Measurements from ENCODE around the gene INTS4. TPM values are rescaled to one million over a fixed set of nuclear protein-coding genes. Genes with fewer than 3 reads are reported as not detected.
"Not testable (repeated sequence)": the region's sequence is repeated elsewhere in the genome, so short reads cannot be mapped to it uniquely, and the experiment has no call there.

Gene INTS4
- total RNA-seq, 4 donors from 2014 or later: 16.5 to 32.1 (median 18.8) TPM

DNA sequence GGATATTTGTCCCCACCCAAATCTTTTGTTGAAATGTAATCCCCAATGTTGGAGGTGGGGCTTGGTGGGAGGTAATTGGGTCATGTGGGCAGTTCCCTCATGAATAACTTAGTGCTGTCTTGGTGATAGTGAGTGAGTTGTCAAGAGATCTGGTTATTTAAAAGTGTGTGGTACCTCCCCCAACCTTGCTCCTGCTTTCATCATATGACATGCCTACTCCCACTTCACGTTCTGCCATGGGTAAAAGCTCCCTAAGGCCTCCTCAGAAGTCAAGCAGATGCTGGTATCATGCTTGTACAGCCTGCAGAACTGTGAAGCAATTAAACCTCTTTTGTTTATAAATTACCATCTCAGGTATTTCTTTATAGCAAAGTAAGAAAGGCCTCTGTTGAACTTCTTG lies 143.0 kb downstream of the INTS4 start:
- Histone ChIP-seq H3K27me3 (no peaks in the 10 kb centered on the region), H3K36me3 (peaks cover 0 to 82% of the 10 kb centered on the region in 2 donors), H3K4me3 (no peak overlapping the region), H3K9me3 (peaks cover 0 to 12% (median 0%) of the 10 kb centered on the region in 3 donors), H3K27ac (no peak overlapping the region), H3K4me1 (peaks cover 0 to 8% (median 0%) of the 10 kb centered on the region in 3 donors)
- 44 to 50% methylated on average over 1 of the region's 1 CpG for WGBS, 2 donors (ENCODE audit: low coverage in 1 of 2)
- no peak for TF ChIP-seq POLR2A (IDR thresholded peaks at IDR 0.05)
- TF ChIP-seq POLR2AphosphoS5 (IDR thresholded peaks at IDR 0.05): no peak
- no peak for TF ChIP-seq EP300 (IDR thresholded peaks at IDR 0.05)
- TF ChIP-seq, protein P1, sequence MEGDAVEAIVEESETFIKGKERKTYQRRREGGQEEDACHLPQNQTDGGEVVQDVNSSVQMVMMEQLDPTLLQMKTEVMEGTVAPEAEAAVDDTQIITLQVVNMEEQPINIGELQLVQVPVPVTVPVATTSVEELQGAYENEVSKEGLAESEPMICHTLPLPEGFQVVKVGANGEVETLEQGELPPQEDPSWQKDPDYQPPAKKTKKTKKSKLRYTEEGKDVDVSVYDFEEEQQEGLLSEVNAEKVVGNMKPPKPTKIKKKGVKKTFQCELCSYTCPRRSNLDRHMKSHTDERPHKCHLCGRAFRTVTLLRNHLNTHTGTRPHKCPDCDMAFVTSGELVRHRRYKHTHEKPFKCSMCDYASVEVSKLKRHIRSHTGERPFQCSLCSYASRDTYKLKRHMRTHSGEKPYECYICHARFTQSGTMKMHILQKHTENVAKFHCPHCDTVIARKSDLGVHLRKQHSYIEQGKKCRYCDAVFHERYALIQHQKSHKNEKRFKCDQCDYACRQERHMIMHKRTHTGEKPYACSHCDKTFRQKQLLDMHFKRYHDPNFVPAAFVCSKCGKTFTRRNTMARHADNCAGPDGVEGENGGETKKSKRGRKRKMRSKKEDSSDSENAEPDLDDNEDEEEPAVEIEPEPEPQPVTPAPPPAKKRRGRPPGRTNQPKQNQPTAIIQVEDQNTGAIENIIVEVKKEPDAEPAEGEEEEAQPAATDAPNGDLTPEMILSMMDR (IDR thresholded peaks at IDR 0.05): no peak
- ATAC-seq: no peak

DNA sequence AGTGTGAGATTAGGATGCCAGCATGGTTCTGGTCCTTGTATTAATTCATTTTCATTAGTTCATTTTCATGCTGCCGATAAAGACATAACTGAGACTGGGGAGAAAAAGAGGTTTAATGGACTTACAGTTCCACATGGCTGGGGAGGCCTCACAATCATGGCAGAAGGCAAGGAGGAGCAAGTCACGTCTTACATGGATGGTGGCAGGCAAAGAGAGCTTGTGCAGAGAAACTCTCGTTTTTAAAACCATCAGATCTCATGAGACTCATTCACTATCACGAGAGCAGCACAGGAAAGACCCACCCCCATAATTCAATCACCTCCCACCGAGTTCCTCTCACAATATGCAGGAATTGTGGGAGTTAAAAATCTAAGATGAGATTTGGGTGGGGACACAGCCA lies 150.8 kb downstream of the INTS4 start:
- H3K27me3 ChIP-seq, H3K27ac ChIP-seq, ATAC-seq, H3K4me3 ChIP-seq, H3K9me3 ChIP-seq, H3K4me1 ChIP-seq: not testable (repeated sequence)
- H3K36me3 ChIP-seq: peaks cover 0 to 79% of the 10 kb centered on the region in 2 donors
- 77 to 79% methylated on average over 4 to 5 of the region's 5 CpGs for WGBS, 2 donors (ENCODE audit: low coverage in 1 of 2)

DNA sequence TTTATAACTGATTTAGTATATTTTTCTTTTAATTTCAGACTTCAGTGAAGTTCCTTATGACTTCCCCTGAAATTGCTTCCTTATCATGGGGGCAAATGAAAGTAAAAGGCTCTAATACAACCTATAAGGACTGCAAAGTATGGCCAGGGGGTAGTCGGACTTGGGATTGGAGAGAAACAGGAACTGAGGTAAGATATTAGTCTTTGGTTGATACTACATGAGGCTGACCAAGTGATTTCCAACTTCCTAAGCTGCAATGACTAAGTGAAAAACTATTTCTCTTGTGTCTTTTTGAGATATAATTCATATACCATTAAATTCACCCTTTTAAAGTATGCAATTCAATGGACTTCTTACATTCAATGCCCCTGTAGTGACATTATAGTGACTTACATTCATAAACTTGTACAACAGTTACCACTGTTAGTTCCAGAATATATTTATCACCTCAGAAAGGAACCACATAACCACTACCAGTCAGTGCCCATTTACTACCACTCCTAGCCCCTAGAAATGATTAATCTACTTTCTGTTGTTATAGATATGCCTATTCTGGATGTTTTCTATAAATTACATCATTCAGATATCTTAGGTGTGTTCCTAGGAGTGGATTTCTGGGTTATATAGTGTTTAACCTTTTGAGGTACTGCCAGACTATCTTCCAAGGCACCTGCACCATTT lies 151.9 kb downstream of the INTS4 start:
- Histone ChIP-seq H3K9me3 (no peaks in the 10 kb centered on the region), H3K4me3 (no peak overlapping the region), H3K27me3 (no peaks in the 10 kb centered on the region), H3K27ac (no peak overlapping the region), H3K4me1 (no peaks in the 10 kb centered on the region), H3K36me3 (peaks cover 0 to 75% of the 10 kb centered on the region in 2 donors)
- no peak for ATAC-seq
- WGBS, 2 donors (ENCODE audit: low coverage in 1 of 2): 69 to 70% methylated on average over 1 of the region's 1 CpG
- TF ChIP-seq, protein P1 (IDR thresholded peaks at IDR 0.05): no peak
- no peak for TF ChIP-seq POLR2A (IDR thresholded peaks at IDR 0.05)
- TF ChIP-seq POLR2AphosphoS5 (IDR thresholded peaks at IDR 0.05): no peak
- TF ChIP-seq EP300 (IDR thresholded peaks at IDR 0.05): no peak

DNA sequence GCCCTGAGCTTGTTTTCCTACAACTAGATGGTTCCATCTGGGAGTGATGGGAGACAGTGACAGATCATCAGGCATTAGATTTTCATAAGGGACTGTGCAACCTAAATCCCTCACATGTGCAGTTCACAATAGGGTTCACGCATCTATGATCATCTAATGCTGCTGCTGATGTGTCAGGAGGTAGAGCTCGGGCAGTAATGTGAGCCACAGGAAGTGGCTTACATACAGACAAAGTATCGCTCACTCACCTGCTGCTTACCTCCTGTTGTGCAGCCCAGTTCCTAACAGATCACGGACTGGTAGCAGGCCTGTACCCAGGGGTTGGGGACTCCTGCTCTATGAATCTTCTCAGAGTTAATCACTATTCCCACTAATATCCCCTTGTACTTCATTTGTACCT lies 161.2 kb downstream of the INTS4 start:
- H3K9me3 ChIP-seq: no peaks in the 10 kb centered on the region
- H3K27me3 ChIP-seq: no peaks in the 10 kb centered on the region
- no peak for ATAC-seq
- no peak overlapping the region for H3K27ac ChIP-seq
- no peaks in the 10 kb centered on the region for H3K4me1 ChIP-seq
- 92 to 100% methylated on average over 3 to 4 of the region's 4 CpGs for WGBS, 2 donors (ENCODE audit: low coverage in 1 of 2)
- TF ChIP-seq EP300 (IDR thresholded peaks at IDR 0.05): no peak
- TF ChIP-seq POLR2A (IDR thresholded peaks at IDR 0.05): no peak
- no peak for TF ChIP-seq POLR2AphosphoS5 (IDR thresholded peaks at IDR 0.05)
- TF ChIP-seq, protein P1 (IDR thresholded peaks at IDR 0.05): no peak
- no peak overlapping the region for H3K4me3 ChIP-seq
- H3K36me3 ChIP-seq: peaks cover 0 to 14% of the 10 kb centered on the region in 2 donors

DNA sequence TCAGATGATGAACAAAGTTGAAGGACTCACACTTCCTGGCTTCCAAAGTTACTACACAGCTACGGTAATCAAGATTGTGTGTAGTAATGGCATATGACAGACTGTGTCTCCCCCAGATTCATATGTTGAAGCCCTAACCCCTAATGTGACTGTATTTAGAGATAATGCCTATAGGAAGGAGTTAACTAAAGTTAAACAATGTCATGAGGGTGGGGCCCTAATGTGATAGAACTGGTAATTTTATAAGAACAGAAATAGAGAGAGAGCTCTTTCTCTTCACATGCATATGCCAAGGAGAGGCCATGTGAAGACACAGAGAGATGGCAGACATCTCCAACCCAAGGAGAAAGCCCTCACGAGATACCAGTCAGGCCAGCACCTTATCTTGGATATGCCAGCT lies 165.5 kb downstream of the INTS4 start:
- Histone ChIP-seq H3K4me3 (no peak overlapping the region), H3K27ac (no peak overlapping the region), H3K27me3 (no peaks in the 10 kb centered on the region), H3K9me3 (no peaks in the 10 kb centered on the region), H3K36me3 (peaks cover 0 to 13% of the 10 kb centered on the region in 2 donors), H3K4me1 (peaks cover 0 to 11% (median 0%) of the 10 kb centered on the region in 3 donors)
- 90 to 94% methylated on average over 2 of the region's 2 CpGs for WGBS, 2 donors (ENCODE audit: low coverage in 1 of 2)
- TF ChIP-seq EP300 (IDR thresholded peaks at IDR 0.05): no peak
- no peak for TF ChIP-seq POLR2AphosphoS5 (IDR thresholded peaks at IDR 0.05)
- no peak for TF ChIP-seq POLR2A (IDR thresholded peaks at IDR 0.05)
- TF ChIP-seq, protein P1 (IDR thresholded peaks at IDR 0.05): no peak
- ATAC-seq: no peak

Small RNAs within 50 kb of the gene (small RNA-seq; reads per million reads assigned to genes)
- 0 reads per million in 4 donors for gene AP002812.4

Other genes with a start within 250 kb of the INTS4 start
- 10 to 100 TPM; 63.9 to 99.1 (median 80.8) TPM for gene RSF1, start 173.9 kb downstream of the INTS4 start, total RNA-seq
- 100 to 1,000 TPM in 1 of 4 donors, 10 to 100 TPM in 3; 55.2 to 117 (median 74.0) TPM for gene AAMDC, start 173.5 kb downstream of the INTS4 start, total RNA-seq
- gene KCTD14, start 28.6 kb upstream of the INTS4 start, total RNA-seq: 1 to 10 TPM in 3 of 4 donors, under 1 TPM in 1; 0.58 to 2.3 (median 1.4) TPM
- gene THRSP, start 69.2 kb upstream of the INTS4 start, total RNA-seq: 1 to 10 TPM in 1 of 4 donors, not detected in 3; 2.0 TPM
- gene NDUFC2, start 85.2 kb upstream of the INTS4 start, total RNA-seq: 100 to 1,000 TPM in 1 of 4 donors, 10 to 100 TPM in 3; 67.8 to 102 (median 79.6) TPM
- 10 to 100 TPM; 14.8 to 21.6 (median 15.8) TPM for gene ALG8, start 145.0 kb upstream of the INTS4 start, total RNA-seq
- gene KCTD21, start 194.0 kb upstream of the INTS4 start, total RNA-seq: 10 to 100 TPM in 2 of 4 donors, 1 to 10 TPM in 2; 5.7 to 18.6 (median 9.9) TPM
- 10 to 100 TPM in 2 of 4 donors, 1 to 10 TPM in 2; 7.1 to 14.5 (median 10.6) TPM for gene USP35, start 194.3 kb upstream of the INTS4 start, total RNA-seq